HPDE6-E6E7 (cell line): ENCODE data around the gene SAMM50.

Source experiments
- DNase-seq: peaks from one replicate; pipeline ENCODE4 v3.0.0; 2011; ENCODE audit warnings: missing footprints; ENCODE audit errors: extremely low spot score

The SAMM50 gene

DNA sequence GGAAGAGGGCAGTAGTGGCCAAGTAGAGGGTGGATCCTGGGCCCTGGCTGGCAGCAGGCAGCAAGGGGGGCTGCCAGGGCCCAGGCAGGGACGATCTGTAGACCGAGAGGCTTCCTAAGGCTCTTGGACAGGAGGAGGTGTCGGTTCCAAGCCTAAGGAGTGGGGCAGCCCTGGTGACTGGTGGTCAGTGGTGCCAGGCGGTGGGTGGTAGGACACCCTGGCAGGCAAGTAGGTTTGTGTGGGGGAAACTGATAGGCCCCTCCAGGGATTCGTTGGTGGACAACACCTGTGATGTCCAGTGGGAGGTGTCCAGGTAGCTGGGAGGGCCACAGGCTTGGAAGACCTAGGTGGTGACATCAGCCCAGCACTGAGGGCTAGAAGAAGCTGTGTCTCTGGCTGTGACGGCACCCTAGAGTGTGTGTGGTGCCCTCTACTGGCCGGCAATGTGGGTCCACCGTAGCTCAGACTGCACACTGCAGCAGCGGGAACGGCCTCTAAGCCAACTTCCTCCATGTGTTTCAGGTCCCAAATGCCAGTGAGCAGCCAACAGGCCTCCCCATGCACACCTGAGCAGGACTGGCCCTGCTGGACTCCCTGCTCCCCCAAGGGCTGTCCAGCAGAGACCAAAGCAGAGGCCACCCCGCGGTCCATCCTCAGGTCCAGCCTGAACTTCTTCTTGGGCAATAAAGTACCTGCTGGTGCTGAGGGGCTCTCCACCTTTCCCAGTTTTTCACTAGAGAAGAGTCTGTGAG, 9.4 kb upstream of the SAMM50 start:
- peak; percentile 53 for DNase-seq

GRCh38 chr22:43946384-43946667, 8.9 kb upstream of the SAMM50 start:
- DNase-seq = no peak

DNA sequence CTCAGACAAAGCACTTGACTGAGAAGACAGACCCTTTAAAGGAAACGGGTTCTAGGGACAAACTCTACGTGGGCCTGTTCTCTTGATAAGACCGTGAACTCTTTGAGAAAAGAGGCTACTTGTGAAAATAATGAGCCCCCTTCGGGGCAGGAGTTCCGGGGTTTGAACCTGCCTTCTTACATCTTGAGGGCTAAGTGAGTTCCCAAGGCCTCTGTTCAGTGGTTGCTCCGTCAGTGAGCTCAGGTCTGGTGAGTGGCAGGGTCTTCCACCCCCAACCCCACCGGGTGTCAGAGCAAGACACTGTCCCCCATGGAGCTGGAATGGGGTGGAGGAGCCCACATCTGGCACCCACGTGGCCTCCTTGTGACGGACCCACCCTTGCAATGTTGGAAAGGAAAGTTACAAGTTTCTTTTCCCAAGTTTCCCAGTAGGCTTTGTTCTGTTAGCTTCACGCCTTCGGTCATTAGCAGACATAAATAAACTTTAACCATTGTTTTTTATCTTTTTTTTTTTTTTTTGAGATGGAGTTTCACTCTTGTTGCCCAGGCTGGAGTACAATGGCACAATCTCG, 6.3 kb upstream of the SAMM50 start:
- no peak for DNase-seq

GRCh38 chr22:43951391-43951790, 3.9 kb upstream of the SAMM50 start:
- no peak for DNase-seq

DNA sequence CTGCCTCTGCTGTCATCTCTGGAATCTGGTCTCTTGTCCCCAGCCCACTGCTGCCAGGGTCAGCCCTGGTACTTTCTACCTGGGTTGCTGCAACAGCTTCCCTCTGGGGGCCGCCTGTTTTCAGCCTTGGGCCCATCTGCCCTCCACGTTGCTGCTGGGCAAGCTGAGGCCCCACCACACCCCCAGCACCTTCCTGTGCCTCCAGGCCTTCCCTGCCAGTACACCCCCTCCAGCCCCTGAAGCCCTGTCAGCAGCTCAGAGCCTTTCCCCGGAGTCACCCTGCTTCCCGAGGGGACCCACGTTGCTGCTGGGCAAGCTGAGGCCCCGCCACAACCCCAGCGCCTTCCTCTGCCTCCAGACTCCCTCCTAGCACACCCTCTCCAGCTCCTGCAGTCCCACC, 3.3 kb upstream of the SAMM50 start:
- DNase-seq = no peak

DNA sequence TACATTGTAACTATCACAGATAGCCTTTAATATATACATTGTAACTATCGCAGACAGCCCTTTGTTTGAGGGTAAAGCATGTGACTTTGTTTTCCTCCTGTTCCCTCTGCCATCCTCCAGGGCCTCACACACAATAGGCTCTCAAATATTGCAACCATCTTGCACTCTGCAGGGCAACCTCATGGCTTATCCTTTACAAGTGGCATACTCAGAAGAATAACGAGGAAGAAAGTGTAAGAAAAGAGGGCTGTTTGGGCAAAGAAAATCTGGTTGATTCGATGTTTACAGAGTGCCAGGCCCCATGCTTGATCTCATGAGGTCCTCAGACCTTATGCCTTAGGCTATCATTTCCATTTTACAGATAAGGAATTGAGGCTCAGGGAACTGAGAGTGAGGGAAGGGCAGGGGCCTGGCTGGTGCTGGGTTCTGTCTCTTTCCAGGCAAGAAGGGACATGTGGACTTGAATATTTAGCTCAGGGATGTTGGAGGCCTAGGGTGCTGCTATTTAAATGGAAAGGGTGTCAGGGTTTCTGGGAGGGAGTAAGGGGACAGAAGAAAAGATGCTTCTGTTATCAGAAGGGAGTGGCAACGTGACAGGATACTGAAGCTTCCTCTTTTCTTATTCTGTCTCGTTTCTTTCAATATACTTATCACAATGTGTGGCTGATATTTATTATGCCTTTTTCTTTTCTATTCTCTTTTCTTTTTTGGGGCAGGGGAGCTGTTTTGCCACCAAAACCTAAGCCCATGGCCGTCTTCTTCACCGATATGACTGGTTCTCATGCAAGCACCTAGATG, 1.1 kb upstream of the SAMM50 start:
- DNase-seq = no peak

GRCh38 chr22:43955883-43956782, 891 bp downstream of the SAMM50 start:
- no peak for DNase-seq

DNA sequence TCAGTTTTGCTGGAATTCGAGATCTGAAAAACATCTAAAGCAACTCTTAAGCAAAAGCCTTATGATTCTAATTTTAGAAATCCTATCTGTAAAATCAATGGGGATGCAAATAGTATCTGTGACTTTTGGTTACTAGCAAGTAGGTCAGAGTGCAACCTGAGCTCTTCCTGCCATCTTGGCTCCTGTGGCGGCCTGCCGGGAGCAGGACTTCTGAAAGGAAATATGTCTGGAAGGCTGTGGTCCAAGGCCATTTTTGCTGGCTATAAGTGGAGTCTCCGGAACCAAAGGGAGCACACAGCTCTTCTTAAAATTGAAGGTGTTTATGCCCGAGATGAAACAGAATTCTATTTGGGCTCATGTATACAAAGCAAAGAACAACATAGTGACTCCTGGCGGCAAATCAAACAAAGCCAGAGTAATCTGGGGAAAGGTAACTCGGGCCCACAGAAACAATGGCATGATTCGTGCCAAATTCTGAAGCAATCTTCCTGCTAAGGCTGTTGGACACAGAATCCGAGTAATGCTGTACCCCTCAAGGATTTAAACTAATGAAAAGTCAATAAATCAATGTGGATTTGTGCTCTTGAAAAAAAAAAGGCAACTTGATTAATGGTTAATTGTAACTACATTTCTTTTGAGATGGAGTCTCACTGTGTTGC, 1.7 kb downstream of the SAMM50 start:
- DNase-seq = no peak

GRCh38 chr22:43957871-43958270, 2.6 kb downstream of the SAMM50 start:
- DNase-seq = no peak

- no peak for DNase-seq
These were observed 9.1 kb downstream of the SAMM50 start for GRCh38 chr22:43964314-43964857.

- no peak for DNase-seq
These were observed 11.8 kb downstream of the SAMM50 start for GRCh38 chr22:43967069-43967468.

GRCh38 chr22:43968614-43969013, 13.4 kb downstream of the SAMM50 start:
- no peak for DNase-seq

- DNase-seq = no peak
These were observed 14.0 kb downstream of the SAMM50 start for GRCh38 chr22:43969021-43969878.

GRCh38 chr22:43969989-43970755, 14.9 kb downstream of the SAMM50 start:
- DNase-seq = no peak

DNA sequence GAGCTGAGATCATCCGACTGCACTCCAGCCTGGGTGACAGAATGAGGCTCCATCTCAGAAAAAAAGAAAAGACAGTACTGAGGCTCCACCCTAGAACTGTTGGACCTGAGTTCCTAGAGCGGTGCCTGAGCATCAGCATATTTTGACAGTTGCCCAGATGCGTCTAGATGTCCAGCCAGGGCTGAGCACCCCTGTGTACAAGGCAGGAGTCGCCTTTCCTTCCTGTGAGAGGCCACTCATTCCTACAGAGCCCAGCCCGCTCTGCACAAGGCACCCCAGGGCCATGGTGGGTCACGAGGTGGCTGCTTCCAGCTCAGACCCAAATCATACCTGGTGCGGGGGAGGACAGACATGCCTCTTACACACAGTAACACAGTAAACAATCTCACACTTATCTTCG, 15.9 kb downstream of the SAMM50 start:
- DNase-seq = no peak

- DNase-seq = no peak
These were observed 17.8 kb downstream of the SAMM50 start for GRCh38 chr22:43972931-43973462.

DNA sequence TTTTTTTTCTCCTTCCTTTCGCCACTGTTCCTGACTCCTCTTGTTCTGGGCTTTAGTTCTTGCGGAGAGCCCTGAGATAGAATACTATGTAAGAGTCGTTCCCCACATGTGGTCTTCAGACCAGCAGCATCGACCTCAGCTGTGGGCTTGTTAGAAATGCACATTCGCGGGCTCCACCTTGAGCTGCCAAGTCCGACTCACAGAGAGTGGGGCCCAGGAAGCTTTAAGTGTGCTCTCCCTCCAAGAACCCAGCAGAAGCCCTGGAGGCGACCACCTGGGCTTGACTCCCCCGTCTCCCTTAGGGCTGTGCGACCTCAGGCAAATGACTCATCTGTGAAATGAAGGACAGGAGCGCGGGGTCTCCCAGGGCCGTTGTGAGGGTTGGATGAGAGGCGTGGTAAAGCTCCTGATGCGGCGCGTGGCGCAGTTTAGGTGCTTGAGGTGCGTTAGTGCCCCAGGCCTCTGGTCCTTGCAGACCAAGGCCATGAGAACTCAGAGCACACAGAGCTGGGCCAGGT, 18.8 kb downstream of the SAMM50 start:
- no peak for DNase-seq

DNA sequence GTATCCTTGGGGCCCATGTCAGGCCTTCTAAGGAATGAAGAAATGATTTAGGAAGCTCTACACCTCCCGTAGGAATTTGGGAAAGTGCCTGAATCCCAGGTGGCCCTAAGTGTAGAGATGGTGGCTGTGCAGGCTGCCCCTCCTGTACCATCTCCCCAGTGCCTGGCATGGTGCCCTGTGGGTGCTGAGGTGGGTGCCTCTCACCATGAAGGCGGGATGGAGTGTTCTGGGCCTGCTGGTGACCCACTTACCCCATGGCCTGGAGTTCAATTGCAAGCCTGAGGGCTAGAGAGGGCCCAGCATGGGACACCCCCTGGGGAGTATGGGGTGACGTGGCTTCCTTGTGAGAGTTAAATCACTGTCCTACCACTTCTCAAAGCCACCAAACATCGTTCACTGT, 19.8 kb downstream of the SAMM50 start:
- no peak for DNase-seq
